Subcutaneous adipose tissue (tissue), 4 donors: ENCODE results near the gene RNGTT. TPM values are rescaled to one million over a fixed set of nuclear protein-coding genes. Genes with fewer than 3 reads are reported as not detected.

ENCODE experiments used
- total RNA-seq, 4 donors: library from RNA; depleted of rRNA; stranded (reverse); fragments of >200 nt; gene quantifications; one replicate each; pipeline ENCODE4 v1.1.0, GENCODE V29; 2016
- TF ChIP-seq, protein P1 (sequence below): fragments of 450-650 bp; IDR thresholded peaks from one replicate; pipeline ENCODE4 v1.5.1; 2016; ENCODE audit warnings: low read depth, mild to moderate bottlenecking, control low read depth, antibody characterized with exemption, moderate library complexity

RNGTT gene
- total RNA-seq, 4 donors from 2014 or later: 10.2 to 22.3 (median 13.4) TPM

DNA sequence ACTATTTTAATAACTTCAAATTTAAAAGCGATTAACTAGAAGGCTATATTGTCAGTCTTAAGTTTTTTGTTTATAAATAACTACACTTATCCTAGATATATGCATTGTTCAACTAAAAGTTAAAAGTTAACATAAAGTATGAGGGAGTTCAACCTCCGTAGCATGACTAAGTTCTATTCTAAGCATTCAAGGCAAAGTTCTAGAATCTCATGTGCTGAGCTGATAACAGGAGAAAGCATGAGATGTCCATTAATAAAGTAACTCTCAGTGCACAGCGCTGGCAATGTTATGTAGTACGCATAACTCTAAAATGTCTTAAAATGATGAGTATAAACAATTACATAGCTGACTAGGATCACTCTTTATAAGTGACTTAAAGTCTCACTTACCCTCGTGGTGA lies 264.8 kb downstream of the RNGTT start:
- TF ChIP-seq, protein P1, sequence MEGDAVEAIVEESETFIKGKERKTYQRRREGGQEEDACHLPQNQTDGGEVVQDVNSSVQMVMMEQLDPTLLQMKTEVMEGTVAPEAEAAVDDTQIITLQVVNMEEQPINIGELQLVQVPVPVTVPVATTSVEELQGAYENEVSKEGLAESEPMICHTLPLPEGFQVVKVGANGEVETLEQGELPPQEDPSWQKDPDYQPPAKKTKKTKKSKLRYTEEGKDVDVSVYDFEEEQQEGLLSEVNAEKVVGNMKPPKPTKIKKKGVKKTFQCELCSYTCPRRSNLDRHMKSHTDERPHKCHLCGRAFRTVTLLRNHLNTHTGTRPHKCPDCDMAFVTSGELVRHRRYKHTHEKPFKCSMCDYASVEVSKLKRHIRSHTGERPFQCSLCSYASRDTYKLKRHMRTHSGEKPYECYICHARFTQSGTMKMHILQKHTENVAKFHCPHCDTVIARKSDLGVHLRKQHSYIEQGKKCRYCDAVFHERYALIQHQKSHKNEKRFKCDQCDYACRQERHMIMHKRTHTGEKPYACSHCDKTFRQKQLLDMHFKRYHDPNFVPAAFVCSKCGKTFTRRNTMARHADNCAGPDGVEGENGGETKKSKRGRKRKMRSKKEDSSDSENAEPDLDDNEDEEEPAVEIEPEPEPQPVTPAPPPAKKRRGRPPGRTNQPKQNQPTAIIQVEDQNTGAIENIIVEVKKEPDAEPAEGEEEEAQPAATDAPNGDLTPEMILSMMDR: no peak

DNA sequence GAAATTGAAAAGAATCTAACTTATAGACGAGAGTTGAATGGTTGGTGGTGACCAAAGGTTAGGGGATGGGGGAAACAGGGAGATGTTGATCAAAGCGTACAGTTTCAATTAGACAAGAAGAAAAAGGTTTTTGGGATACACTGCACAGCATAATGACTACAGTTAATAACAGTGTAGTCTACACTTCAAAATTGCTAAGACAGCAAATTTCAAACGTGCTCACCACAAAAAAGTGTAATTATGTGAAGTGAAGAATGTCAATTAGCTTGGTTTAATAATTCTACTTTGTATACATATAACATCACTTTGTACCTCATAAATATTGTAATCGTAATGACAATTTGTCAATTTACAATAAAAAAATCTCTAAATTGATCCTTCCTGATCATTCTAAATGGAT lies 267.5 kb downstream of the RNGTT start:
- TF ChIP-seq, protein P1: no peak

DNA sequence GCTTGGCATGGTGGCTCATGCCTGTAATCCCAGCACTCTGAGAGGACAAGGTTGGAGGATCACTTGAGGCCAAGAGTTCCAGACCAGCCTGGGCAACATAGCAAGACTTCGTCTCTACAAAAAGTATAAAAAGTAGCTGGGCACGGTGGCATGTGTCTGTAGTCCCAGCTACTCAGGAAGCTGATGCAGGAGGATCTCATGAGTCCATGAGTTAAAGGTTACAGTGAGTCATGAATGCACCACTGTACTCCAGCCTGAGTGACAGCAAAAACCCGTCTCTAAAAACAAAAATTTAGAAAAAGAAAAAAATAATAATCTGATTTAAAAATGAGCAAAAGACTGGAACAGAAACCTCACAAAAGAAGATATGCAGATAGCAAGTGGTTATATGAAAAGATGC lies 279.7 kb downstream of the RNGTT start:
- TF ChIP-seq, protein P1: no peak

DNA sequence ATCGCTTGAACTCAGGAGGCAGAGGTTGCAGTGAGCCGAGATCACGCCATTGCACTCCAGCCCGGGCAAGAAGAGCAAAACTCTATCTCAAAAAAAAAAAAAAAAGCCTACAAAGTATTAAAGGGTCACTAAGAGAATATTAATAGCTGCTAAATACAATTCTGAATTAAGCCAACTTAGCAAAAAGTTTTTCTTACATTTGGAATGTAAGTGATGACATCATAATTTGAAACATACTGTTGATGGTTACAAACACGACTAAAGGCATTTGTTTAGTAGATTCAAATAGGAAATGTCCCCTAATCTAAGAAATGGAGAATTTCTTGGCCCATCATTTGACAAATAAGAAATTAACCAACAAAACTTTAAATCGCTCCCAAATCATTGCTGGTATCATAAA lies 282.8 kb downstream of the RNGTT start:
- TF ChIP-seq, protein P1: no peak

DNA sequence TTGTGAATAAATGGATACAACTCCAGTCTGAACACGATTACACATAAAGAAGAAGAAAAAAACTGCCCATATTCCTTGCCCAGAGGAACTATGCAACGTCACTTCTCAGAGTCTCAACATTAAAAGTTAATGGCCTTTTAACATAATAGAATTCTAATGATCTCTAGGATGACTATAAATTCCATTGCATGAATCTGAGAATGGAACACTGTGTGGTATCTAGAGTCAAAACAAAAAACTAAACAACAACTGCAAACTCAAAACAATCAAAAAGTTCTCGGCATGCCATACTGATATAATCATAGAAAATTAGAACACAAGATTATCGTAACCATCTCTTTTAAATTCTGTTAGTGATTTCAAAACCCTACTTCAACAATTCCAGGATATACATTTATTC lies 283.6 kb downstream of the RNGTT start:
- TF ChIP-seq, protein P1: no peak

DNA sequence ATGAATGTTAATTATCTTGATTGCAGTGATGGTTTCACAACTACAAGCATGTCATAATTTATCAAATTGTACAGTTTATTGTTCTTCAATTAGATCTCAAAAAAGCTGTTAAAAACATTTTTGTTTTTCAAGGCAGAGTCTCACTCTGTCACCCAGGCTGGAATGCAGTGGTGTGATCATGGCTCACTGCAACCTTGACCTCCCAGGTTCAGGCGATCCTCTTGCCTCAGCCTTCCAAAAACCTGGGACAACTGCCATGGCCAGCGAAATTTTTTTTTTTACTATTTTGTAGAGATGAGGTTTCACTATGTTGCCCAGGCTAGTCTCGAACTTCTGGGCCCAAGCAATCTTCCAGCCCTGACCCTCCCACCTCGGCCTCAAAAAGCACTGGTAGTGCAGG lies 286.1 kb downstream of the RNGTT start:
- TF ChIP-seq, protein P1: no peak

DNA sequence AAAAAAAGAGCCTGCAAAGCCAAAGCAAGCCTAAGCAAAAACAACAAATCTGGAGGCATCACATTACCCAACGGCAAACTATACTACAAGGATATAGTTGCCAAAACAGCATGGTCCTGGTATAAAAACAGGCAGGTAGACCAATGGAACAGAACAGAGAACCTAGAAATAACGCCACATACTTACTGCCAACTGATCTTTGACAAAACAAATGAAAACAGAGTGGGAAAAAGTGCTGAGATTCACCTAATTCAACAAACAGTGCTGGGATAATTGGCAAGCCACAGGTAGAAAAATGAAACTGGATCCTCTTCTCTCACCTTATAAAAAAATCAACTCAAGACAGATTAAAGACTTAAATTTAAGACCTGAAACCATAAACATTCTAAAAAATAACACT lies 291.8 kb downstream of the RNGTT start:
- TF ChIP-seq, protein P1: no peak
